DOHH2 (cell line): ENCODE measurements around the gene LHX5.

Experiments
- CTCF ChIP-seq: fragments of 200-600 bp; sonication (generic); IDR thresholded peaks from one replicate; pipeline ENCODE4 v1.5.1; 2014; ENCODE audit warnings: antibody characterized with exemption, mild to moderate bottlenecking, low read depth, low read length; ENCODE audit not compliant: poor library complexity, severe bottlenecking
- EZH2phosphoT487 ChIP-seq: fragments of 200-600 bp; sonication (generic); IDR thresholded peaks from 2 replicates; pipeline ENCODE4 v1.6.1; 2017; ENCODE audit warnings: borderline replicate concordance, mild to moderate bottlenecking, antibody characterized with exemption, low read length, moderate library complexity, mixed read lengths

GRCh38 chr12:113422886-113423669 lies 48.6 kb downstream of the LHX5 start:
- no peak for TF ChIP-seq CTCF
- TF ChIP-seq EZH2phosphoT487 = no peak
